COLO668 (cell line): ENCODE data around the gene TGFB1.
"Not testable (repeated sequence)": the region's sequence is repeated elsewhere in the genome, so short reads cannot be mapped to it uniquely, and the experiment has no call there.

ENCODE experiments used
- DNase-seq: peaks from one replicate; lab custom pipeline; 2025; ENCODE audit not compliant: unreplicated experiment; lab: John Stamatoyannopoulos, UW

The TGFB1 gene

GRCh38 chr19:41304706-41305483 lies 48.8 kb downstream of the TGFB1 start:
- no peak for DNase-seq

DNA sequence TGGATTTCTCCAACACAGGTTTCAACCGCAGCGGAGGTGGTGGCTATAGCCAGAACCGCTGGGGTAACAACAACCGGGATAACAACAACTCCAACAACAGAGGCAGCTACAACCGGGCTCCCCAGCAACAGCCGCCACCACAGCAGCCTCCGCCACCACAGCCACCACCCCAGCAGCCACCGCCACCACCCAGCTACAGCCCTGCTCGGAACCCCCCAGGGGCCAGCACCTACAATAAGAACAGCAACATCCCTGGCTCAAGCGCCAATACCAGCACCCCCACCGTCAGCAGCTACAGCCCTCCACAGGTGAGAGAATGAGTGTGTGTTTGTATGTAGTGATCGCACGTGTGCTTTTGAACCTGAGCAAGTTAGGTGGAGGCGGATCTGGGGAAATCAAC lies 49.8 kb downstream of the TGFB1 start:
- DNase-seq: no peak

DNA sequence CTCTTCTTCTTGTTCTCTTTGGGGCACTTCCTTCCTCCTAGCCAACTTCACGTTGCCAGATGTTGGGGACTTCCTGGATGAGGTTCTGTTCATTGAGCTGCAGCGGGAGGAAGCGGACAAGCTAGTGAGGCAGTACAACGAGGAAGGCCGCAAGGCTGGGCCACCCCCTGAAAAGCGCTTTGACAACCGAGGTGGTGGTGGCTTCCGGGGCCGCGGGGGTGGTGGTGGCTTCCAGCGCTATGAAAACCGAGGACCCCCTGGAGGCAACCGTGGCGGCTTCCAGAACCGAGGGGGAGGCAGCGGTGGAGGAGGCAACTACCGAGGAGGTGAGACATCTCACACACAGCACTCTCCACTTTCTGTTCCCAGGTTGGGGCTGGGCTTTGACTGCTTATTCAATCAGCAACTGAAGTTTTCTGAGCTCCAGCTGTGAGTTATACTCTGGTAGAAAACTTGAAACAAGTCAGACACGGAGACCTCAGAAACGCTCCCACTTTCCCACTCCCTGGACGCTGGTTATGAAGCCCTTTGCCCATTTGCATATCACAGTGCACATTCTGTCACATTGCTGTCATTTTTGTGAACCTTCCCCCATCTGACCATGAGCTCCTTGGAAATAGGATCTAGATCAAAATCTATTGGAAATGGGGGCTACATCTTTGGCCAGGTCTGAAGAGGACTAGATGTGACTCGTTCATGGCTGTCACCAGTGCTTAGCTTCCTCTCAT lies 50.9 kb downstream of the TGFB1 start:
- DNase-seq: no peak

GRCh38 chr19:41300555-41300954 lies 53.2 kb downstream of the TGFB1 start:
- DNase-seq: no peak

- peak; percentile 21 for DNase-seq
These were observed 54.0 kb downstream of the TGFB1 start for GRCh38 chr19:41299755-41300089.

- no peak for DNase-seq
These were observed 54.5 kb downstream of the TGFB1 start for GRCh38 chr19:41299046-41299754.

DNA sequence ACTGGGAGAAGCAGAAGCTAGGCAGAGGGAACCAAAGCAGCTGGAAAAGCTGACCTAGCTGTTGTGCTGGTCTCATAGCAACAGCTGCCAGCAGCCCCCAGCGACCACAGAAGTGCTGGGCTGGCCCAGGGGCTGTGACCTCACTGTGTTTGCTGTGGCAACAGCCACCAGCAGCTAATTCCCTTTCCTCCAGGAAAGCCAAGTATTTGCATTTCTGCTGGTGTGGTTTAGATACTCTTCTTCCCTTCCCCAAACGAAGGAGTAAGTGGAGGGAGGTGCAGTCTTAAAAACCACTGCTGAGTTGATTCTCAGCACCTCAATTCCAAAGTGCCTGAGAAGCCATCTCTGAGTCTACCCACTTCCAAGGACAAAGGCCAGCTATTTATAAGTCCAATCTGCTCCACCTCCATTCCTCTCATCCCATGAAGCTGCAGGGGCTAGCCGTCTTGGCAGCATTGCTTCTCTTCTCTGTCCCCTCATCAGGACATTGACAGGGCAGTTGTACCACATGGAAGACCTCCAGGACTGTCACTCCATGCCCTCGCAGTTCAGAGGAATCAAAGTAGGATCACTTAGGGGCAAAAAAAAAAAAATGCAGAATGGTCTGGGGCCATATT lies 55.3 kb downstream of the TGFB1 start:
- peak; percentile 44 for DNase-seq

- no peak for DNase-seq
These were observed 55.9 kb downstream of the TGFB1 start for GRCh38 chr19:41297628-41298347.

- no peak for DNase-seq
These were observed 57.3 kb downstream of the TGFB1 start for GRCh38 chr19:41296433-41296871.

DNA sequence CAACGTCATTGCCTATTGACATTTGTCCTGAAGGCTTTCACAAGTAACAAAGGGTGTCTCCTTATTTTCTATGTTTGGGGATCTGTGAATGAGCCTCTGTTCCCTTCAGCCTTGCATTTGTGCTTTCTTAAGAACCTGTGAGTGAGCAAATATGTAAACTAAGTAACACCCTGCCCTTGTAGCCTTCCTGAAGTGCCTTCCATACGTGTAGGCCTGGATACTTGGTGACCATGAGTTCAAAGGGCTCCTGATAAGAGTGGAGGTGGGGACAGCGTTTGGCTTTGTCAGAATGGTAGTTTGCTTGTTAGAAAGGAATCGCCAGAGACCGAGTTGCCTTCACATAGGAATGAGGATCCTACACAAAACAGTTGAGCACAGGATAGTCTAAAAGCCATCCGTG lies 58.2 kb downstream of the TGFB1 start:
- no peak for DNase-seq

DNA sequence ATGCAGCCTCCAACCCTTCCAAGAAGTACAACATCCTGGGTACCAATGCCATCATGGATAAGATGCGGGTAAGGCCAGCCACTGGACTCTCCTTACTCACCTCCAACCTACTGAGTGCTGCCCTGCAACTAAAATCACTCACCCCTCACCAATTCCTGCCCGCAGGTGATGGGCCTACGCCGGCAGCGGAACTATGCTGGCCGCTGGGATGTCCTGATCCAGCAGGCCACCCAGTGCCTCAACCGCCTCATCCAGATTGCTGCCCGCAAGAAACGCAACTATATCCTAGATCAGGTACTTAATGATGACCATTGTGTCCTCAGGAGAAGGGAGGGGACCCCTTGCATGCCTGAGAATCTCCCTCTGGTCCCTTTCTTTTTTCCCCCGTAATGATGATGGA lies 59.3 kb downstream of the TGFB1 start:
- no peak for DNase-seq

DNA sequence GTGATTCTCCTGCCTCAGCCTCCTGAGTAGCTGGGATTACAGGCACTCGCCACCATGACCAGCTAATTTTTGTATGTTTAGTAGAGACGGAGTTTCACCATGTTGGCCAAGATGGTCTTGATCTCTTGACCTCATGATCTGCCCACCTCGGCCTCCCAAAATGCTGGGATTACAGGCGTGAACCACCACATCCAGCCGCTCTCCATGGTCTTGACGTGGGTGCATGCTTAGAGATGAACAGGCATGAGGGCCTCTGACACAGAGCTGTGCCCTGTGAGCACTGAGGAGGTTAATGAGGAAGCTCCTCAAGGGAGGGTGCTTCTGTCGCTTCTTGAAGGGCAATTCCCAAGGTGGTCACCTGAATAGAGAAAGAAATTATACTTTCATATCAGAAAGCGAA lies 63.9 kb downstream of the TGFB1 start:
- DNase-seq: not testable (repeated sequence)

DNA sequence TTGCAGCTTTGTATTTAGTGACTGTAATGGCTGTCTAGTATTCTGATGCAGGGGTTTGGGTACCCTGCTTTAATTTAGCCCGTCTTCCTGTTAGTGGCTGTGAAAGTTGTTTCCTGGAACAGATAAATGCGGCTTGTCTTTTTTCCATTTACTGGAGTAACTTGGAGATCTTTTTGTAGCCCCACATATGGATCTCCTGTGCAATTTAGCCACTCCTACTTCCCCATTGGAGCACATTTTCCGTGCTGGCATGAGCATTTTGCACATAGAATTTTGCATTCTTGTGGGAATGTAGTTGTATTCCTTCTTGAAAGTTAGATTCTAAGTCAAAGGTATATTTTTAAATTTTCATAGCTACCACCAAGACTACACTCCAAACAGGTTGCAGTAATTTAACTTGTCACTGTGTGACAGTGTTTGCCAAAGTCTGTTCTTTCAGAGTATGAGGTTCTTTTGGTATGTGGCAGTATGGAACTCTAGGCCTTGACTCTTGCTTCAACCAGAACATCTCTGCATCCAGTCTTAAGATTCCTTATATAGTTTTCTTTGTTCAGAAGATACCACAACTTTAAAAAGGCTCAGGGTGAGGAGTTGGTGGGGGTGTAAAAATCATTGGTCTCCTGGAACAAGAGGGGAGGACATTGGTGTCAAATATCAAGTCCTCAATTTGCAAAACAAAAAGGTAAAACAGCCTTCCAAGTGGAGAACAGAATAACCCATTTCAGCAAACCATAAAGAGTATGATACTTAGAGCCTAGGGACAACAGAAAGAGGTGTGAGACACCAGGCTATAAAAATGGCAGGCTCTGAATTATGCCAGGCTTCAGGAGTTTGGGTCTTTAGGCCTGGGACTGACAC lies 64.8 kb downstream of the TGFB1 start:
- no peak for DNase-seq
